ENCODE results near the gene PNISR. TPM values are rescaled to one million over a fixed set of nuclear protein-coding genes. Genes with fewer than 3 reads are reported as not detected.

Gene PNISR
- total RNA-seq, 4 donors from 2014 or later: 52.3 to 101 (median 56.5) TPM

GRCh38 chr6:99427988-99428387, 2.9 kb upstream of the PNISR start:
- DNase-seq (ENCODE audit: low spot score in 2 of 2): no peak
- H3K4me3 ChIP-seq (ENCODE audit: low read depth, poor library complexity, severe bottlenecking): no peak overlapping the region
- WGBS, 2 donors: 97 to 98% methylated on average over 5 of the region's 5 CpGs
- intact Hi-C loops (cut with DNase I; ENCODE audit: low total_unique reads): no loop called here
- TF ChIP-seq POLR2A (IDR thresholded peaks at IDR 0.05) (no peak), CTCF (IDR thresholded peaks at IDR 0.05) (no peak)

- TF ChIP-seq POLR2A (IDR thresholded peaks at IDR 0.05) (no peak), CTCF (IDR thresholded peaks at IDR 0.05) (no peak)
- H3K4me3 ChIP-seq (ENCODE audit: low read depth, poor library complexity, severe bottlenecking): peak overlapping the region; percentile 75
- DNase-seq (ENCODE audit: low spot score in 2 of 2): no peak
- 17 to 29% methylated on average over 4 of the region's 4 CpGs for WGBS, 2 donors
- intact Hi-C loops (cut with DNase I; ENCODE audit: low total_unique reads): no loop called here
These were observed 1.3 kb upstream of the PNISR start for GRCh38 chr6:99426451-99426757.

GRCh38 chr6:99425647-99426450, 741 bp upstream of the PNISR start:
- DNase-seq (ENCODE audit: low spot score in 2 of 2): peak; percentile 85 to 94
- peak overlapping the region; percentile 75 for H3K4me3 ChIP-seq (ENCODE audit: low read depth, poor library complexity, severe bottlenecking)
- TF ChIP-seq CTCF (IDR thresholded peaks at IDR 0.05) (no peak), POLR2A (IDR thresholded peaks at IDR 0.05) (no peak)
- WGBS, 2 donors: 0 to 1% methylated on average over 29 of the region's 29 CpGs
- intact Hi-C loops (cut with DNase I; ENCODE audit: low total_unique reads): no loop called here

- intact Hi-C loops (cut with DNase I; ENCODE audit: low total_unique reads): no loop called here
- DNase-seq (ENCODE audit: low spot score in 2 of 2): no peak
- H3K4me3 ChIP-seq (ENCODE audit: low read depth, poor library complexity, severe bottlenecking): no peak overlapping the region
- TF ChIP-seq POLR2A (IDR thresholded peaks at IDR 0.05): no peak
- TF ChIP-seq CTCF (IDR thresholded peaks at IDR 0.05): no peak
- 62 to 67% methylated on average over 5 of the region's 5 CpGs for WGBS, 2 donors
These were observed 1.1 kb downstream of the PNISR start for GRCh38 chr6:99424022-99424421.

GRCh38 chr6:99422912-99423311, 2.2 kb downstream of the PNISR start:
- 85 to 88% methylated on average over 6 of the region's 6 CpGs for WGBS, 2 donors
- no peak for TF ChIP-seq POLR2A (IDR thresholded peaks at IDR 0.05)
- TF ChIP-seq CTCF (IDR thresholded peaks at IDR 0.05): no peak
- no peak for DNase-seq (ENCODE audit: low spot score in 2 of 2)
- no peak overlapping the region for H3K4me3 ChIP-seq (ENCODE audit: low read depth, poor library complexity, severe bottlenecking)
- intact Hi-C loops (cut with DNase I; ENCODE audit: low total_unique reads): no loop called here

Measured in lower leg skin (tissue), 4 donors.